ELR (cell line): ENCODE data around the gene FKBP5.
"Not testable (repeated sequence)": the region's sequence is repeated elsewhere in the genome, so short reads cannot be mapped to it uniquely, and the experiment has no call there.

Experiments used
- DNase-seq: peaks from one replicate; pipeline ENCODE4 v3.0.0-alpha.2; 2015; ENCODE audit warnings: low read depth

FKBP5 gene

GRCh38 chr6:35688605-35689322 lies at the start of gene FKBP5:
FKBP5 (minus strand) TSS chr6:35688915; CDS start chr6:35642824, 46,091 bp downstream.
- peak; percentile 92 for DNase-seq

GRCh38 chr6:35737413-35738211 lies 48.9 kb upstream of the FKBP5 start:
- DNase-seq, result peak; percentile 86

- DNase-seq, result no peak
Measured at GRCh38 chr6:35736982-35737412, 48.3 kb upstream of the FKBP5 start, which contains the start of gene ARMC12. ARMC12 (plus strand) TSS chr6:35737032; CDS start chr6:35737109, 77 bp downstream.

- peak; percentile 71 for DNase-seq
Measured at GRCh38 chr6:35736253-35736894, 47.7 kb upstream of the FKBP5 start.

- no peak for DNase-seq
Measured at GRCh38 chr6:35735452-35735851, 46.7 kb upstream of the FKBP5 start.

- not testable (repeated sequence) for DNase-seq
Measured at GRCh38 chr6:35734319-35734718, 45.6 kb upstream of the FKBP5 start.

- DNase-seq, result no peak
Measured at GRCh38 chr6:35733633-35734032, 44.9 kb upstream of the FKBP5 start.

GRCh38 chr6:35731736-35732532 lies 43.2 kb upstream of the FKBP5 start:
- peak; percentile 86 for DNase-seq

- DNase-seq, result peak; percentile 90
Measured at GRCh38 chr6:35731414-35731735, 42.7 kb upstream of the FKBP5 start.

GRCh38 chr6:35730745-35731413 lies 42.2 kb upstream of the FKBP5 start:
- DNase-seq, result no peak

- no peak for DNase-seq
Measured at GRCh38 chr6:35729722-35730121, 41.0 kb upstream of the FKBP5 start.

- no peak for DNase-seq
Measured at GRCh38 chr6:35728683-35729678, 40.3 kb upstream of the FKBP5 start.

GRCh38 chr6:35727935-35728682 lies 39.4 kb upstream of the FKBP5 start:
- DNase-seq, result peak; percentile 90

GRCh38 chr6:35727231-35727934 lies 38.7 kb upstream of the FKBP5 start:
- DNase-seq, result peak; percentile 73

GRCh38 chr6:35725721-35726438 lies 37.2 kb upstream of the FKBP5 start:
- DNase-seq, result no peak

- DNase-seq, result no peak
Measured at GRCh38 chr6:35725081-35725708, 36.5 kb upstream of the FKBP5 start.

- no peak for DNase-seq
Measured at GRCh38 chr6:35724471-35724870, 35.8 kb upstream of the FKBP5 start.

GRCh38 chr6:35724059-35724458 lies 35.3 kb upstream of the FKBP5 start:
- DNase-seq, result no peak
